ENCODE results near the gene CAP2. TPM values are rescaled to one million over a fixed set of nuclear protein-coding genes. Genes with fewer than 3 reads are reported as not detected.
"Not testable (repeated sequence)": the region's sequence is repeated elsewhere in the genome, so short reads cannot be mapped to it uniquely, and the experiment has no call there.

Gene CAP2
- total RNA-seq, 1 donor from 2014 or later, result not detected

- Mint-ChIP-seq H3K27ac (no peak overlapping the region), H3K4me3 (no peak overlapping the region), H3K27me3 (peaks cover 50% of the 10 kb centered on the region), H3K9me3 (no peaks in the 10 kb centered on the region), H3K4me1 (peaks cover 10% of the 10 kb centered on the region), H3K36me3 (ENCODE audit: low read depth) (no peaks in the 10 kb centered on the region)
- CTCF ChIA-PET, result no interaction called here
- DNase-seq (no peak), ATAC-seq (ENCODE audit: low read depth) (no peak)
- intact Hi-C loops (cut with micrococcal nuclease), result no loop called here
- TF ChIP-seq CTCF (IDR thresholded peaks at IDR 0.05), result no peak
- POLR2A ChIA-PET, result no interaction called here
Observed at GRCh38 chr6:17395112-17395511, 1.7 kb downstream of the CAP2 start.

GRCh38 chr6:17396256-17396655 is 2.9 kb downstream of the CAP2 start:
- peaks cover 10% of the 10 kb centered on the region for H3K4me1 Mint-ChIP-seq
- H3K27me3 Mint-ChIP-seq, result peaks cover 47% of the 10 kb centered on the region
- intact Hi-C loops (cut with micrococcal nuclease), result no loop called here
- ATAC-seq (ENCODE audit: low read depth), result no peak
- ChIA-PET POLR2A (no interaction called here), CTCF (no interaction called here)
- DNase-seq, result no peak
- H3K4me3 Mint-ChIP-seq, result no peak overlapping the region
- no peak for TF ChIP-seq CTCF (IDR thresholded peaks at IDR 0.05)
- H3K36me3 Mint-ChIP-seq (ENCODE audit: low read depth), result no peaks in the 10 kb centered on the region
- no peaks in the 10 kb centered on the region for H3K9me3 Mint-ChIP-seq
- H3K27ac Mint-ChIP-seq, result no peak overlapping the region

GRCh38 chr6:17397764-17398194 is 4.4 kb downstream of the CAP2 start:
- ATAC-seq (ENCODE audit: low read depth) (no peak), DNase-seq (no peak)
- ChIA-PET POLR2A (no interaction called here), CTCF (no interaction called here)
- H3K27ac Mint-ChIP-seq, result no peak overlapping the region
- no peaks in the 10 kb centered on the region for H3K36me3 Mint-ChIP-seq (ENCODE audit: low read depth)
- peaks cover 37% of the 10 kb centered on the region for H3K27me3 Mint-ChIP-seq
- H3K4me3 Mint-ChIP-seq, result no peak overlapping the region
- TF ChIP-seq CTCF (IDR thresholded peaks at IDR 0.05), result no peak
- no peaks in the 10 kb centered on the region for H3K9me3 Mint-ChIP-seq
- intact Hi-C loops (cut with micrococcal nuclease), result no loop called here
- H3K4me1 Mint-ChIP-seq, result peaks cover 10% of the 10 kb centered on the region

GRCh38 chr6:17405181-17405943 is 12.0 kb downstream of the CAP2 start:
- H3K9me3 Mint-ChIP-seq; DNase-seq; H3K4me3 Mint-ChIP-seq; H3K36me3 Mint-ChIP-seq (ENCODE audit: low read depth); H3K4me1 Mint-ChIP-seq; intact Hi-C loops (cut with micrococcal nuclease); H3K27ac Mint-ChIP-seq; H3K27me3 Mint-ChIP-seq; ATAC-seq (ENCODE audit: low read depth); POLR2A ChIA-PET: not testable (repeated sequence)
- CTCF ChIA-PET, result interaction anchor here (0.6 kb wide), 1 partner anchor 156 kb away, joined by 4 read pairs; no protein-coding TSS in a partner anchor

- intact Hi-C loops (cut with micrococcal nuclease), result no loop called here
- POLR2A ChIA-PET, result no interaction called here
Observed at GRCh38 chr6:17405944-17406245, 12.5 kb downstream of the CAP2 start.

More at GRCh38 chr6:17405944-17406245, 12.5 kb downstream of the CAP2 start:
- H3K4me1 Mint-ChIP-seq, result no peaks in the 10 kb centered on the region
- no peak for TF ChIP-seq CTCF (IDR thresholded peaks at IDR 0.05)
- ATAC-seq (ENCODE audit: low read depth), result no peak
- no peak overlapping the region for H3K4me3 Mint-ChIP-seq
- peaks cover 2% of the 10 kb centered on the region for H3K27me3 Mint-ChIP-seq
- no peak for DNase-seq
- no peak overlapping the region for H3K27ac Mint-ChIP-seq
- CTCF ChIA-PET, result interaction anchor here (0.6 kb wide), 1 partner anchor 157 kb away, joined by 4 read pairs; no protein-coding TSS in a partner anchor
- H3K9me3 Mint-ChIP-seq, result peaks cover 3% of the 10 kb centered on the region
- no peaks in the 10 kb centered on the region for H3K36me3 Mint-ChIP-seq (ENCODE audit: low read depth)
